GM10847 (cell line): ENCODE data around the gene CCR1.

Experiments used
- POLR2A ChIP-seq: IDR thresholded peaks from 2 replicates; pipeline ENCODE4 v1.6.1; 2011; ENCODE audit not compliant: insufficient read length; ENCODE audit errors: extremely low read depth

Gene CCR1

DNA sequence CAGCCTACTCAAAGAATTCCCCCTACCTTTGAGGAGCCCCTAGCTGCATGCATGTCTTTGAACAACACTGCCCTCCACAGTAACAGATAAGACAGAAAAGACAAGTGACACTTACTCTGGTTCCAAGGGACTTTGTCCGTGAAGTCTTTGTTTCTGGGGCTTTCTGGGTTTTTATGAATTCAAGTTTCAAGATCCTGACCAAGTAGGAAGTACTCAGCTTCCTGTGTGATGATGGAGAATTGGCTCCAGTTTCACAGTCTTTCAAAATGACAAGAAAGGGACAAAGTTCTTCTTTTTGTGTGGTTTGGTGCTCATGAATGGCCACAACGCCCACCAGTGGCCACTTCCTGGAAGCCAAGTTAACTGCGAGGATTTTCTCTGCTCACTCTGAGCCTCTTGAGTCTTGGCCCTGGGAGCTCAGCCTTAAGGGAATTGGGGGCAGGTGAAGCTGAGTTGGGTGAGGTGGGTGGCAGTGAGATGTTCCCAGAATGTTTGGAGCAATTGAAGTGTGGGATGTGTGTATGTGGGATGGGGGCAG is at the start of gene CCR1:
Gene CCR1, minus strand, starts transcription at position 147 of the 538 bp plus-strand sequence. CDS start 4,000 bp downstream, outside the sequence.
- TF ChIP-seq POLR2A: no peak

DNA sequence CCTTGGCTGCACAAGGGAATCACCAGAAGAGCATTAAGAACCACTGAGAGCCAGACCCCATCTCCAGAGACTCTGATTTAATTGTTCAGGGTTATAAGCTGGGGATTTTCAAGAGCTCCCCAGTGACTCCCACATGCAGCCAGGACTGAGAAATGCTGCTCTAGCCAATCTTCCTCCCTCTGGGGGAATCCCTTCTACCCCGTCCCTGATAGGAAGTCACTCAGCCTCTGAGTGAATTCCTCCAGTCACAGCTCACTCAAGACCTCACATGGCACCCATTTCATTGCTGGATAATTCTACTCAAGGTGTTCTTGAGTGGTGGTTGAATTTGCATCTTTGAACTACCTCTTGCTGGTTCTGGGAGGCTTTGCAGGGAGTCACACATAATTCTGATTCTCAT is 44.9 kb upstream of the CCR1 start:
- TF ChIP-seq POLR2A: no peak

DNA sequence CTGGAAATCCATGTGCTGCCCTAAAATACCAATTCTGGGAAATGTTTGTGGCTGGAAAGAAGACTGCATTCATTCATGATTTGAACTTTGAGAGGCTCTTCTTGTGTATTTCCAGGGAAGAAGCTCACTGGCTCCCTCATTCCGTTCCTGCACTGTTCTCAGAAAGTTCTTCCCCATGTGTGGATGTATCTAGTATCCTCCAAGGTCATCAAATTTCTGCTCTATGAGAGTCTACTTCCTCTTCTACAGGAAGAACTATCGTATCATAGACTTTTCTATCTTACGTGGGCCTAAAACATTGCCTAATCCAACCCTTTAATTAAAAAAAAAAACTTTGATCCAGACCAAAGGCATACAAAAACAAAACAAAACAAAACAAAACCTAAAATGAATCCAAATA is 37.0 kb upstream of the CCR1 start:
- no peak for TF ChIP-seq POLR2A

DNA sequence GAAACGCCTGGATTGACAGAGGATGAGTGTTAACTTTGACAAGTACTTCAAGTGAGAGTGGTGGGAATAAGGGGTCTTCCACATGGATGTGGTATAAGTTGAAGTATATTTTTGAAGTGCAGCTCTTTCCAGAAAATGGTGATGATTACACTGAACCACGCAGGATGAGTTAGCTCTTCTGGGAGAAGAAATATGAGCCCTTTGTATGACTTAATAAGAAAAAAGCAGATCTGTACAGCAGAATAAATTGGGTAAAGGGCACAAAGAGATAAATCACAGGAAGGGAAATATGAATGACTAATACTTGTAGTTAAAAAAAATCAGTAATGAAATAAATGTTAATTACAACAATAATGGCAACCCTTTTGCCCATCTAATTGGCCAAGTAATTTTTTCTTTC is 35.4 kb upstream of the CCR1 start:
- no peak for TF ChIP-seq POLR2A

DNA sequence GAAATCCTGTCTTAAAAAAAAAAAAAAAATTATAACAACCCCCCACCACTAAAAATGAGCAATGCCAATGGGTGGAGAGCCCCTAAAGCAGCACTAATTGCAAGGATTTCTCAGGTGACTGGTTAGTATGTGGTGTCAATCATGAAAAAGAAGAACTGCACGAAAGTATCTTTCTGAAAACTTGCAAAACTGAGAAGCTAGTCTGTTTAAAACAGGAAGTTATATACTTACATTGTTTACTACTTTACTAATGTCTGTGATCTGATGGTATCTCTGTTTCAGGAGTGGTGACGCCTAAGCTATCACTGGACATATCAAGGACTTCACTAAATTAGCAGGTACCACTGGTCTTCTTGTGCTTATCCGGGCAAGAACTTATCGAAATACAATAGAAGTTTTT is 34.0 kb upstream of the CCR1 start, which contains the start of gene CCR3:
Gene CCR3, plus strand, starts transcription at position 341 of the 400 bp plus-strand sequence. CDS start 22,699 bp downstream, outside the sequence.
- no peak for TF ChIP-seq POLR2A

DNA sequence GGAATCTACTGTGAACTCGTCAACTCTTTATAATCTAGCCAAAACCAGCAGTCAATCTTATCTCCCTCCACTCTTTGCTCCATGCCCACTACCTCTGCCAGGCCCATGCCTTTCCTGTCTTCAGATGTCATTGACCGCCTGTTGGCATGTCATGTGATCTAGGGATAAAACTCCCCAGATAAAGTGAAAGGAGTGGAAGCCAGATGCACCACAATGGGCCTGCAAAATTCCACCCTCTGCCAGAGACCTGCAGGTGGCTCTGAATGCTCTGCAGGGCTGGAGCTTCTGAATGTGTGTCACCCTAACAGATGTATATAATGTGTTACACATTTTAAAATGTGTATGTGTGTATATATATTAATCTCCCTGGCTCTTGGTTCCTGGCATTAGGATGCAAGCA is 31.8 kb upstream of the CCR1 start:
- no peak for TF ChIP-seq POLR2A

- TF ChIP-seq POLR2A: no peak
Measured at GRCh38 chr3:46239301-46239938, 31.3 kb upstream of the CCR1 start.

GRCh38 chr3:46238386-46238785 is 30.3 kb upstream of the CCR1 start:
- TF ChIP-seq POLR2A: no peak

GRCh38 chr3:46236294-46237054 is 28.4 kb upstream of the CCR1 start:
- TF ChIP-seq POLR2A: no peak

- TF ChIP-seq POLR2A: no peak
Measured at GRCh38 chr3:46235425-46235824, 27.3 kb upstream of the CCR1 start.

DNA sequence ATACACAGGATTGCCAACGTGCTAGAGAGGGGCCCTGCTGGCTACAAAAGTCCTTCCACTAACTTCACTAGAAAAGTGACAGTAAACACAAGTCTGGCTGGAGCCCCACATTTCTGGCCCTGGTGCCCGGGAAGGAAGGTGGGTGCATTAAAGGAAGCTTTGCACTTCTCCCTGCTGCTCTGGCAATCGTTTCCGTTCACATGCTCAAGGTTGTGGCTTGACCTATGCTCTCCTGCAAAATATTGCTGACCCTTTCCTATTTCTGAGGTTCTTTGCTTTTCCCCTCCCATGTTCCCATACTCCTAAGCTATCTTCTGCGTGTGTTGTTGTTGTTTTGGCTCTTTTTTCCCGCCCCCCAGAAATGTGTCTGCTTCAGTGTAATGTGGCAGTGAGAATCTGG is 25.1 kb upstream of the CCR1 start:
- no peak for TF ChIP-seq POLR2A

DNA sequence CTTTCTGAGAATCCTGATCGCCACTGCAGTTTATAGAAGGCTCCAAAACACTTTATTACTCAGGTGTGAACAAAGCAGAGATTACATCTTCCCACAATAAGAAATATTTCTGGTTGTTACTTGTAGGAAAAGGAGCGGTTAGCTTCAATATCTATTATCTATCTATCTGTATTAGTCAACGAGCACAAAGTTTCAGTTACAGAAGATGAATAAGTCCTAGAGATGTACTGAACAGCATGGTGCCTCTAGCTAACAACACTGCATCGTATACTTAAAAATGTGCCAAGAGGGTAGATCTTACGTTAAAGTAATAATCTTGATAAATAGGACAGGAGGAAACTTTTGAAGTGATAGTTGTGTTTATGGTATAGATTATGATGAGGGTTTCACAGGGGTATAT is 23.2 kb upstream of the CCR1 start:
- TF ChIP-seq POLR2A: no peak

- TF ChIP-seq POLR2A: no peak
Measured at GRCh38 chr3:46228260-46229242, 20.4 kb upstream of the CCR1 start.

- TF ChIP-seq POLR2A: no peak
Measured at GRCh38 chr3:46222435-46223161, 14.5 kb upstream of the CCR1 start.
